GM12892 (cell line): ENCODE data around the gene GSTCD.

Experiments used
- POLR2A ChIP-seq: IDR thresholded peaks from 2 replicates; pipeline ENCODE4 v1.6.1; 2011; ENCODE audit warnings: low read depth, low read length, control low read depth
- POLR2AphosphoS5 ChIP-seq: IDR thresholded peaks from 2 replicates; pipeline ENCODE4 v1.6.1; 2011; ENCODE audit warnings: low read depth, low read length, control low read depth
- TAF1 ChIP-seq: IDR thresholded peaks from 2 replicates; pipeline ENCODE4 v1.6.1; 2011; ENCODE audit warnings: low read depth, mild to moderate bottlenecking, control low read depth, low read length, borderline replicate concordance

DNA sequence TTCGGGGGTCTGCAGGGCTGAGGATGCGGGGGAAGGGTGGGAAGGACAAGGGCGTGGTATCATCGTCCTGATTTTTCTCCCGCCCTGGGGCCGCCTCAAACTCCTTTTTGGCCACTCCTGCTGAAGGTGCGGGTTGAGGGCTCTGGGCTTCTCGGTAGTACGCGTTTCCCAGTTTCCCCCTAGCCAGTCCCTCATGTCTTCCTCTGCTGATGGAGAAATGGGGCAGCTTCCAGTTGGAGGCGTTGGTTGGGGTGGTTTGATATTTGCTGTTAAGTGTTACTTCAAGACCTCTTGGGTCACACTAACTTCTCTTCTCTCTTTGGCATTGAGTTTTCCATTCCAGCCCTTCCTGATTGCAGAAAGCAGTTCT, 482 bp downstream of the GSTCD start:
- TF ChIP-seq POLR2A (no peak), POLR2AphosphoS5 (no peak), TAF1 (no peak)
